ENCODE results near the gene TSC1. TPM values are rescaled to one million over a fixed set of nuclear protein-coding genes. Genes with fewer than 3 reads are reported as not detected.

TSC1 gene
- total and polyA plus RNA-seq, 12 donors, result 29.4 to 87.7 (median 43.9) TPM

DNA sequence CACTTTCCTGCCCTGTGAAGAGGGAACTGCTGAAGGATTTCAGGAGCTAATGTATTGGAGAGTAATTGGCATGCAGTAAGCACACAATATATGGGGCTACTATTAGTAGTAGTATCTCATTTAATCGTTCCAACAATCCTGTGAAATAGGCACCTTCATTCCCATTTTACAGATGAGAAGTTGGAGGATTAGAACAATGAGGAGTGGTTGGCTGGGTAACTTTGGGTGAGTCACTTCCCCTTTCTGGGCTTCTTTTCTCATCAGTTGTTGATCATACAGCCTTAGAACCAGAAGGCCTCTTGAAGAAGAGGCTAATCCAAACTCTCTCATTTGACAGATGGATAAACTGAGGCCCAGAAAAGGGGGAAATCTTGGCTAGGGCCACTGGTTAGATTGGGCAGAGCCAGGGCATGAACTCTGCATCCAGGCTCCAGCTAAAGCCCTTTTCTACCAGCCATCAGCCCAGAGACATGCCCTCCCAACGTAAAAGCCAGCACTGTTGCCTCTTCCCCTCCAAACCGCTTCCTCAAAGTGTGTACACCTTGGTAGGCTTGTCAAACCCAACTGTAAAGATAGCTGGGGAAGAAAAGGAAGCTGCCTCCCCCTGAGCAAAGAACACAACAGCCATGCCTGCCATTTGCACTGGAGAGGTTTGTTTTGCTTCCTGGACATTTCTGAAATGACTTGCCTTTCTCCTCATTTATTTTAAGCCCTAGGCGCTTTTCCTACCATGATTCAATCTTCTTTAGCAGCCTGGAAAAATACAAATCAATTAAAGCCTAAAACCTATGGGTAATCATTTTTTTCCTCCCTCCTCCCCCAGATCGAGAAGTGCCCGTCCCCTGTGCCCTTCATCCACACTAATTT lies 64.7 kb downstream of the TSC1 start:
- Histone ChIP-seq H3K4me3 (peak overlapping the region in 1 of 4 donors; percentile 78), H3K9me3 (replicated peaks in 1 of 3) (no peaks in the 10 kb centered on the region), H3K27me3 (no peaks in the 10 kb centered on the region), H3K36me3 (replicated peaks in 1 of 2) (no peaks in the 10 kb centered on the region), H3K27ac (peak overlapping the region in 2 of 5 donors; percentile 71 to 78), H3K4me1 (replicated peaks in 1 of 2) (peaks cover 4 to 8% of the 10 kb centered on the region in 2 donors)
- 78 to 86% (median 80%) methylated on average over 6 of the region's 6 CpGs for WGBS, 4 donors
- DNase-seq, result no peak
- no peak for TF ChIP-seq POLR2A (IDR thresholded peaks at IDR 0.05)
- TF ChIP-seq, protein P1, sequence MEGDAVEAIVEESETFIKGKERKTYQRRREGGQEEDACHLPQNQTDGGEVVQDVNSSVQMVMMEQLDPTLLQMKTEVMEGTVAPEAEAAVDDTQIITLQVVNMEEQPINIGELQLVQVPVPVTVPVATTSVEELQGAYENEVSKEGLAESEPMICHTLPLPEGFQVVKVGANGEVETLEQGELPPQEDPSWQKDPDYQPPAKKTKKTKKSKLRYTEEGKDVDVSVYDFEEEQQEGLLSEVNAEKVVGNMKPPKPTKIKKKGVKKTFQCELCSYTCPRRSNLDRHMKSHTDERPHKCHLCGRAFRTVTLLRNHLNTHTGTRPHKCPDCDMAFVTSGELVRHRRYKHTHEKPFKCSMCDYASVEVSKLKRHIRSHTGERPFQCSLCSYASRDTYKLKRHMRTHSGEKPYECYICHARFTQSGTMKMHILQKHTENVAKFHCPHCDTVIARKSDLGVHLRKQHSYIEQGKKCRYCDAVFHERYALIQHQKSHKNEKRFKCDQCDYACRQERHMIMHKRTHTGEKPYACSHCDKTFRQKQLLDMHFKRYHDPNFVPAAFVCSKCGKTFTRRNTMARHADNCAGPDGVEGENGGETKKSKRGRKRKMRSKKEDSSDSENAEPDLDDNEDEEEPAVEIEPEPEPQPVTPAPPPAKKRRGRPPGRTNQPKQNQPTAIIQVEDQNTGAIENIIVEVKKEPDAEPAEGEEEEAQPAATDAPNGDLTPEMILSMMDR (IDR thresholded peaks at IDR 0.05), result no peak
- intact Hi-C loops (cut with DNase I), result loop anchor here in 1 of 2 donors (10.0 kb wide), 1 partner anchor 205 kb away; the partner anchor contains the start of gene GTF3C4

DNA sequence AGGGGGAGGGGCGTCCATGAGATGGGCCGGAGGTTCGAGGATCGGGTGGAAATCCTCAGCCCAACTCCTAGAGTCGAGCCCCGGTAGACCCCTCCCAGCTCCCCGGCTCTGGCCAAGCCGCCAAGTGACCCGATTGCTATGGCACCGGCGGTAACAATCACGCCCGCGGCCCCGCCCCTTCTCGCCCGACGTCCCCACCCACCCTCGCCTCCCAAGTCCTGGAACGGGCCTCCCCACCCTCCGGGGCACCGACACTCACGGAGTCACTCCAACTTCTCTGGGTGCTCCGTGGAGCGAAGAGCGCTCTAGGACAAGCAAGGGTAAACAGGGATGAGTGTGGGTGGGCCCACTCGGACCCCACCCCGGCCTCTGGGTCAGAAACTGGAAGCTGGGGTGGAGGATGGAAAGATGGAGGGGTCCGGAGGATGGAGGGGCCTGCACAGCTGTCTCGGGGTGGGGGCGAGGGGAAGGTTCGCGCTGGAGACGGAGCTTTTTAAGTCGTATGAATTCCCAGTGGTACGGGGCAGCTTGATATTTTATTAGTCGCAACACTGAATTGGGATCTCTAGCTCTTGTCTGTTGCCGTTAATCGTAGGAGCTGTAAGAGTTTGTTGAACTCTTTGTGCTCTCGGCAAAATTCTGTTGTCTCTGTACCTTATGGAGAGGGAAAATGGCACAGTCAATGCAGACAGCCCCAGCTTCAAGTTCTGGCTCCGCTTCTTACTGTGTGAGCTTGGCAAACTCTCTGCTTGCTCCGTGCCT lies 65.5 kb downstream of the TSC1 start, which contains the start of gene SPACA9:
Gene SPACA9 (plus strand): TSS at position 204 of the 762 bp plus-strand sequence. CDS start 5,050 bp downstream, outside the sequence.
- WGBS, 4 donors, result 11 to 25% (median 12%) methylated on average over 23 to 42 of the region's 42 CpGs
- no peaks in the 10 kb centered on the region for H3K9me3 ChIP-seq (replicated peaks in 1 of 3)
- peak within 1 kb of the TSS in 3 of 5 donors; percentile 47 to 78 (median 71) for H3K27ac ChIP-seq
- no peaks in the 10 kb centered on the region for H3K27me3 ChIP-seq
- H3K36me3 ChIP-seq (replicated peaks in 1 of 2), result no peaks in the 10 kb centered on the region
- TF ChIP-seq POLR2A (IDR thresholded peaks at IDR 0.05), result no peak
- TF ChIP-seq, protein P1 (IDR thresholded peaks at IDR 0.05), result no peak
- peak; percentile 57 to 82 (median 66) for DNase-seq
- H3K4me3 ChIP-seq, result peak within 1 kb of the TSS; percentile 63 to 95 (median 82)
- H3K4me1 ChIP-seq (replicated peaks in 1 of 2), result peaks cover 4 to 8% of the 10 kb centered on the region in 2 donors
- intact Hi-C loops (cut with DNase I), result loop anchor here in 1 of 2 donors (10.0 kb wide), 1 partner anchor 204 kb away; the partner anchor contains the start of gene GTF3C4

DNA sequence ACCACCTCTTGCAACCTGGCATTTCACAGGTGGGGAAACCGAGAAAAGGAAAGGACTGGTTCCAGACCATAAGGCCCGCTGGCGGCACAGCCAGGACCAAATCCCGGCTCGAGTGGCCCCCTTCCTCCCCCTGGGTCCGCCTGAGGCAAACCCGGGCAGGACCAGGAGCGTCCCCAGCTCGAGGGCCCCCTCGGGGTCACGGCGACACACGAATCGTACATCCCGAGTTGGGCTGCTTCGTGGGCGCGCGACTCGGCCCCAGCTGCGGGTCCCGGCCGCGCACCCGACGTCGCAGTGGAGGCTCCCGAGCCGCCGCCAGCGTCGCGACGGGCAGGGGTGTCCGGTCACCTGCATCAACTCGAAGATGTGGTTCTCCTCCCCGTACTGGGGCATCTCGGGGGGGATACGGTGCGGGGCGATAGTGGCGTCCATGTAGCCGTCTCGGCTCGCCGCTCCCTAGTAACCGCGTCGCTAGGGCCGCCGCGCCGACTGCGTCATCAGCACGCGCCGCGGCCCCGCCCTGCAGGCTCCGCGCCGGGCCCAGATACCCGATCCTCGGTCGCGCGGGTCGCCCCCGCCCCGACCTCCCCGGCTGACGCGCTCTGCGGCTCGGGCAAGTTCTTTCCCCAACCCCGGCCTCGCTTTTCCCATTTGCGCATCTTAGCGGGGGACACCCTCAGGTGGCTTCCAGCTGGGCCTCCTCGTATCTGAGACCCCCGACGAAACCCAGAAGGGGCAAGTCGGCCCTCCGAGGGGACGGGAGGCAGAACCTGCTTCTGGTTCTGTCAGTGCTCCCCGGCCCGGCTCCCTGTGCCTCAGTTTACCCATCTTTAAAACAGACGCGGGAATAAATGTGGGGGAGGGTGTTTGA lies 66.4 kb downstream of the TSC1 start, which contains the start of gene AK8:
Gene AK8 (minus strand): TSS at position 461 of the 871 bp plus-strand sequence. CDS start 29 bp downstream, at position 432.
- peak; percentile 57 to 83 (median 72) for DNase-seq
- intact Hi-C loops (cut with DNase I), result loop anchor here in 1 of 2 donors (10.0 kb wide), 1 partner anchor 203 kb away; the partner anchor contains the start of gene GTF3C4
- Histone ChIP-seq H3K4me3 (peak within 1 kb of the TSS; percentile 63 to 95 (median 82)), H3K27me3 (no peaks in the 10 kb centered on the region), H3K36me3 (replicated peaks in 1 of 2) (no peaks in the 10 kb centered on the region), H3K9me3 (replicated peaks in 1 of 3) (no peaks in the 10 kb centered on the region), H3K27ac (peak within 1 kb of the TSS in 3 of 5 donors; percentile 47 to 78 (median 71)), H3K4me1 (replicated peaks in 1 of 2) (peaks cover 4 to 8% of the 10 kb centered on the region in 2 donors)
- 0 to 2% (median 1%) methylated on average over 6 to 89 of the region's 89 CpGs for WGBS, 4 donors
- TF ChIP-seq, protein P1 (IDR thresholded peaks at IDR 0.05), result no peak
- TF ChIP-seq POLR2A (IDR thresholded peaks at IDR 0.05), result peak; percentile 1 to 11
